IMR-90 (cell line): Measurements from ENCODE around the gene ISG20L2. TPM values are rescaled to one million over a fixed set of nuclear protein-coding genes. Genes with fewer than 3 reads are reported as not detected.
A peak's percentile ranks its signal among the peaks of the same experiment; 100 is the strongest.

ENCODE experiments used
- ATAC-seq: fragments of 200-7000 bp; cut with Tn5 transposase; 2 replicates; pipeline ENCODE4 v1.9.1; 2020; ENCODE audit warnings: low read depth, mild to moderate bottlenecking, moderate library complexity
- BruUV-seq: library from RNA; stranded (reverse); fragments of 400-500 nt; replicated peaks from 2 replicates; lab custom pipeline; 2021; lab: Mats Ljungman, UMichigan
- CTCF ChIA-PET: fragments of 300-600 bp; formaldehyde crosslinking; extraction: SDS; loops from one replicate; lab custom pipeline; 2021; ENCODE audit warnings: antibody characterized with exemption; lab: Yijun Ruan, JAX
- POLR2A ChIA-PET: fragments of 300-600 bp; sonication (Branson Sonifier 250); formaldehyde crosslinking; loops from one replicate; lab custom pipeline; 2022; ENCODE audit warnings: antibody characterized with exemption; ENCODE audit not compliant: unreplicated experiment; lab: Charles Lee
- DNase-seq: peaks from one replicate; pipeline ENCODE4 v3.0.0; 2013
- H2AFZ ChIP-seq: replicated peaks from 2 replicates; pipeline ENCODE3; 2013; ENCODE audit warnings: low read length, mild to moderate bottlenecking; ENCODE audit not compliant: poor library complexity
- H2AK5ac ChIP-seq: 2 replicates; pipeline ENCODE4 v1.6.1; 2013; ENCODE audit warnings: low read depth, low read length, inconsistent platforms
- H2AK9ac ChIP-seq: replicated peaks from 2 replicates; pipeline ENCODE3; 2013; ENCODE audit warnings: mild to moderate bottlenecking, low read depth, low read length, moderate library complexity; ENCODE audit not compliant: poor library complexity
- H2BK120ac ChIP-seq: 2 replicates; pipeline ENCODE4 v1.6.1; 2013; ENCODE audit warnings: low read depth, low read length, inconsistent platforms
- H2BK15ac ChIP-seq: 3 replicates; pipeline ENCODE4 v1.6.1; 2013; ENCODE audit warnings: low read depth, low read length, inconsistent platforms
- H2BK20ac ChIP-seq: 2 replicates; pipeline ENCODE4 v1.6.1; 2013; ENCODE audit warnings: low read depth, mild to moderate bottlenecking, inconsistent platforms, low read length, moderate library complexity
- H2BK5ac ChIP-seq: 2 replicates; pipeline ENCODE4 v1.6.1; 2013; ENCODE audit warnings: mild to moderate bottlenecking, low read depth, low read length, inconsistent platforms; ENCODE audit not compliant: poor library complexity, severe bottlenecking
- H3K14ac ChIP-seq: replicated peaks from 2 replicates; pipeline ENCODE4 v1.6.1; 2013; ENCODE audit warnings: low read depth, low read length, inconsistent platforms
- H3K18ac ChIP-seq: 2 replicates; pipeline ENCODE4 v1.6.1; 2013; ENCODE audit warnings: low read depth, low read length, control low read depth
- H3K23ac ChIP-seq: 2 replicates; pipeline ENCODE4 v1.6.1; 2013; ENCODE audit warnings: low read depth, low read length, inconsistent platforms
- H3K27ac ChIP-seq: 2 replicates; pipeline ENCODE4 v1.5.1; 2013; ENCODE audit warnings: mild to moderate bottlenecking, control low read depth, low read length; ENCODE audit not compliant: insufficient read depth
- H3K27me3 ChIP-seq: 2 replicates; pipeline ENCODE4 v1.6.1; 2013; ENCODE audit warnings: low read length; ENCODE audit not compliant: control insufficient read depth, insufficient read depth
- H3K36me3 ChIP-seq: 2 replicates; pipeline ENCODE4 v1.6.1; 2013; ENCODE audit warnings: low read length, mixed read lengths; ENCODE audit not compliant: control insufficient read depth, insufficient read depth
- H3K4ac ChIP-seq: 2 replicates; pipeline ENCODE4 v1.6.1; 2013; ENCODE audit warnings: low read depth, low read length, inconsistent platforms
- H3K4me1 ChIP-seq: 2 replicates; pipeline ENCODE4 v1.6.1; 2013; ENCODE audit warnings: low read length, mixed read lengths; ENCODE audit not compliant: control insufficient read depth, insufficient read depth
- H3K4me2 ChIP-seq: 2 replicates; pipeline ENCODE4 v1.6.1; 2013; ENCODE audit warnings: low read depth, mild to moderate bottlenecking, control low read depth, low read length, moderate library complexity
- H3K4me3 ChIP-seq: 2 replicates; pipeline ENCODE4 v1.5.1; 2013; ENCODE audit warnings: low read depth, mild to moderate bottlenecking, control low read depth, low read length, moderate library complexity; ENCODE audit not compliant: insufficient read depth
- H3K56ac ChIP-seq: 2 replicates; pipeline ENCODE4 v1.6.1; 2013; ENCODE audit warnings: low read length, inconsistent platforms; ENCODE audit not compliant: insufficient read depth; ENCODE audit errors: extremely low read depth
- H3K79me1 ChIP-seq, 2 experiments: 2 replicates each; pipeline ENCODE4 v1.6.1; 2013; ENCODE audit warnings: low read length in 2 of 2, inconsistent platforms in 1 of 2, low read depth in 1 of 2
- H3K9ac ChIP-seq: 2 replicates; pipeline ENCODE4 v1.6.1; 2013; ENCODE audit warnings: low read depth, low read length, control low read depth
- H3K9me1 ChIP-seq: 2 replicates; pipeline ENCODE4 v1.6.1; 2013; ENCODE audit warnings: low read length, inconsistent platforms; ENCODE audit not compliant: insufficient read depth
- H3K9me3 ChIP-seq: 2 replicates; pipeline ENCODE4 v1.6.1; 2013; ENCODE audit warnings: low read length; ENCODE audit not compliant: control insufficient read depth, insufficient read depth
- H4K20me1 ChIP-seq: 2 replicates; pipeline ENCODE4 v1.6.1; 2013; ENCODE audit warnings: low read length, inconsistent platforms; ENCODE audit not compliant: insufficient read depth
- H4K5ac ChIP-seq: 2 replicates; pipeline ENCODE4 v1.6.1; 2013; ENCODE audit warnings: mild to moderate bottlenecking, low read depth, low read length, control low read depth
- H4K8ac ChIP-seq, 2 experiments: 2 replicates each; pipeline ENCODE4 v1.6.1; 2013; ENCODE audit warnings: low read depth in 2 of 2, low read length in 2 of 2, control low read depth in 1 of 2, inconsistent platforms in 1 of 2
- H4K91ac ChIP-seq: 2 replicates; pipeline ENCODE4 v1.6.1; 2013; ENCODE audit warnings: low read depth, low read length, inconsistent platforms; ENCODE audit not compliant: insufficient read depth
- BHLHE40 ChIP-seq: fragments of 150-350 bp; IDR thresholded peaks from 2 replicates; pipeline ENCODE4 v1.6.1; 2016; ENCODE audit warnings: mild to moderate bottlenecking, low read depth, low read length
- CEBPB ChIP-seq: IDR thresholded peaks from 2 replicates; pipeline ENCODE4 v1.6.1; 2012; ENCODE audit warnings: low read depth, low read length, improper control_type of control experiment
- CHD1 ChIP-seq: IDR thresholded peaks from 2 replicates; pipeline ENCODE4 v1.6.1; 2012; ENCODE audit warnings: low read depth, low read length, improper control_type of control experiment
- CTCF ChIP-seq: conservative IDR thresholded peaks from 2 replicates; pipeline ENCODE4 v1.5.1; 2012; ENCODE audit warnings: mild to moderate bottlenecking, low read depth, low read length, improper control_type of control experiment
- ELK1 ChIP-seq: fragments of 150-350 bp; IDR thresholded peaks from 2 replicates; pipeline ENCODE4 v1.6.1; 2016; ENCODE audit warnings: low read depth, mild to moderate bottlenecking, low read length, moderate library complexity, borderline replicate concordance
- FOS ChIP-seq: fragments of 150-350 bp; IDR thresholded peaks from 2 replicates; pipeline ENCODE4 v1.6.1; 2016; ENCODE audit warnings: low read depth, low read length
- MAFK ChIP-seq: IDR thresholded peaks from 2 replicates; pipeline ENCODE4 v1.6.1; 2012; ENCODE audit warnings: low read depth, low read length, improper control_type of control experiment
- MAZ ChIP-seq: IDR thresholded peaks from 2 replicates; pipeline ENCODE4 v1.6.1; 2012; ENCODE audit warnings: low read depth, mild to moderate bottlenecking, low read length, improper control_type of control experiment, moderate library complexity, borderline replicate concordance
- MXI1 ChIP-seq: IDR thresholded peaks from 2 replicates; pipeline ENCODE4 v1.6.1; 2012; ENCODE audit warnings: low read depth, mild to moderate bottlenecking, low read length, moderate library complexity, borderline replicate concordance
- POLR2A ChIP-seq: IDR thresholded peaks from 2 replicates; pipeline ENCODE4 v1.6.1; 2012; ENCODE audit warnings: mild to moderate bottlenecking, low read depth, low read length
- SMC3 ChIP-seq: fragments of 150-350 bp; IDR thresholded peaks from 2 replicates; pipeline ENCODE4 v1.6.1; 2016; ENCODE audit warnings: low read depth, mild to moderate bottlenecking, antibody characterized with exemption, low read length, moderate library complexity
- WGBS, 2 experiments: methylation state at CpG; one replicate each; pipeline versions ENCODE4 v1.1.5 to v1.1.7; 2013; ENCODE audit warnings: missing lambda C conversion rate in 2 of 2; ENCODE audit not compliant: insufficient read length in 1 of 2; ENCODE audit errors: extremely low coverage in 2 of 2; 5-methylcytosine and 5-hydroxymethylcytosine counted together
- dilution Hi-C: fragments of 300-500 bp; cut with HindIII; formaldehyde crosslinking; loops from one replicate; pipeline ENCODE4 v1.14.3; 2018; ENCODE audit warnings: low sequenced_read_pairs; ENCODE audit not compliant: unreplicated experiment
- in situ Hi-C: fragments of 300-500 bp; cut with MboI; formaldehyde crosslinking; loops from 3 replicates; pipeline ENCODE4 v1.14.3; 2019; ENCODE audit warnings: low sequenced_read_pairs, inconsistent platforms, mixed read lengths
- intact Hi-C: fragments of 100-400 bp; cut with micrococcal nuclease; formaldehyde crosslinking; loops from 2 replicates; pipeline ENCODE4 v1.10.0; 2022
- polyA plus RNA-seq, 3 experiments: library from polyadenylated mRNA; depleted of rRNA; stranded (reverse); fragments of >200 nt; gene quantifications; 2 replicates each; pipeline ENCODE4 v1.2.3, GENCODE V29; 2012; ENCODE audit warnings: low replicate concordance in 1 of 3
- total RNA-seq: library from RNA; depleted of rRNA; stranded (reverse); fragments of >200 nt; gene quantifications from 2 replicates; pipeline ENCODE4 v1.2.3, GENCODE V29; 2012

ISG20L2 gene
- total and polyA plus RNA-seq, 2 of the 4 experiments (the other 2 are of a cell fraction), result 17.0 to 27.3 TPM

- Histone ChIP-seq H3K9me1 (peaks cover 22% of the 10 kb centered on the region; the same call in 1 of the 2 replicates), H3K4me1 (peaks cover 31% of the 10 kb centered on the region), H2AK5ac (peak overlapping the region; percentile 98), H2AFZ (peak overlapping the region; percentile 79), H3K27ac (peak overlapping the region; percentile 95), H2BK120ac (peak overlapping the region; percentile 95), H2AK9ac (peak overlapping the region; percentile 100), H3K23ac (peak overlapping the region; percentile 97), H3K4ac (peak overlapping the region; percentile 98), H3K4me2 (peak overlapping the region; percentile 94), H4K5ac (peak overlapping the region; percentile 97), H4K8ac (peak overlapping the region; percentile 96 to 98), H4K91ac (peak overlapping the region; percentile 99), H3K18ac (peak overlapping the region; percentile 88), H3K9ac (peak overlapping the region; percentile 79), H4K20me1 (0 out of 2 replicates have a peak, but pooled peaks cover 11% of the 10 kb centered on the region), H2BK20ac (peak overlapping the region; percentile 74), H3K79me1 (peaks cover 6 to 62% of the 10 kb centered on the region in 2 experiments; a peak in 3 of 4 replicates), H3K14ac (peak overlapping the region; percentile 99), H3K36me3 (peaks cover 20% of the 10 kb centered on the region), H2BK5ac (peak overlapping the region; percentile 98), H3K56ac (peak overlapping the region; percentile 95), H2BK15ac (peak overlapping the region; percentile 97; the same call in 2 of the 3 replicates), H3K9me3 (no peaks in the 10 kb centered on the region), H3K27me3 (no peaks in the 10 kb centered on the region), H3K4me3 (peak overlapping the region; percentile 47)
- ChIA-PET POLR2A (no interaction called here), CTCF (interaction anchor here (1.0 to 1.2 kb wide), 3 partner anchors 17 to 57 kb away, joined by 3 to 4 read pairs (median 4); partner anchors contain the start of gene METTL25B)
- dilution Hi-C loops, result no loop called here
- no TSS peak for BruUV-seq
- 0% methylated on average over 1 of the region's 29 CpGs; no CpG with 5 or more reads in 1 of the 2 experiments for WGBS, 2 experiments
- intact Hi-C loops, result no loop called here
- DNase-seq (peak; percentile 90), ATAC-seq (peak; percentile 52)
- TF ChIP-seq BHLHE40, result no peak
- peak; percentile 17; the same call in 1 of the 2 replicates for TF ChIP-seq CTCF
- TF ChIP-seq CEBPB, result no peak
- no peak; the same call in 1 of the 2 replicates for TF ChIP-seq CHD1
- no peak; the same call in none of the 2 replicates for TF ChIP-seq POLR2A
- no peak for TF ChIP-seq MAFK
- TF ChIP-seq ELK1, result no peak
- no peak for TF ChIP-seq SMC3
- peak; percentile 79 for TF ChIP-seq MAZ
- TF ChIP-seq MXI1, result peak; percentile 38
- TF ChIP-seq FOS, result 0 out of 2 replicates have a peak, but pooled peaks have one; percentile 28
- in situ Hi-C loops, result no loop called here
Observed at GRCh38 chr1:156746728-156747631, 18.4 kb upstream of the ISG20L2 start.
